IMR-90 (cell line): ENCODE results near the gene LGALS4. TPM values are rescaled to one million over a fixed set of nuclear protein-coding genes. Genes with fewer than 3 reads are reported as not detected.

Experiments
- ATAC-seq: fragments of 200-7000 bp; cut with Tn5 transposase; 2 replicates; pipeline ENCODE4 v1.9.1; 2020; ENCODE audit warnings: low read depth, mild to moderate bottlenecking, moderate library complexity
- BruUV-seq: library from RNA; stranded (reverse); fragments of 400-500 nt; replicated peaks from 2 replicates; lab custom pipeline; 2021; lab: Mats Ljungman, UMichigan
- CTCF ChIA-PET: fragments of 300-600 bp; formaldehyde crosslinking; extraction: SDS; loops from one replicate; lab custom pipeline; 2021; ENCODE audit warnings: antibody characterized with exemption; lab: Yijun Ruan, JAX
- POLR2A ChIA-PET: fragments of 300-600 bp; sonication (Branson Sonifier 250); formaldehyde crosslinking; loops from one replicate; lab custom pipeline; 2022; ENCODE audit warnings: antibody characterized with exemption; ENCODE audit not compliant: unreplicated experiment; lab: Charles Lee
- DNase-seq: peaks from one replicate; pipeline ENCODE4 v3.0.0; 2013
- H2AFZ ChIP-seq: replicated peaks from 2 replicates; pipeline ENCODE3; 2013; ENCODE audit warnings: low read length, mild to moderate bottlenecking; ENCODE audit not compliant: poor library complexity
- H2AK5ac ChIP-seq: 2 replicates; pipeline ENCODE4 v1.6.1; 2013; ENCODE audit warnings: low read depth, low read length, inconsistent platforms
- H2AK9ac ChIP-seq: replicated peaks from 2 replicates; pipeline ENCODE3; 2013; ENCODE audit warnings: mild to moderate bottlenecking, low read depth, low read length, moderate library complexity; ENCODE audit not compliant: poor library complexity
- H2BK120ac ChIP-seq: 2 replicates; pipeline ENCODE4 v1.6.1; 2013; ENCODE audit warnings: low read depth, low read length, inconsistent platforms
- H2BK15ac ChIP-seq: 3 replicates; pipeline ENCODE4 v1.6.1; 2013; ENCODE audit warnings: low read depth, low read length, inconsistent platforms
- H2BK20ac ChIP-seq: 2 replicates; pipeline ENCODE4 v1.6.1; 2013; ENCODE audit warnings: low read depth, mild to moderate bottlenecking, inconsistent platforms, low read length, moderate library complexity
- H2BK5ac ChIP-seq: 2 replicates; pipeline ENCODE4 v1.6.1; 2013; ENCODE audit warnings: mild to moderate bottlenecking, low read depth, low read length, inconsistent platforms; ENCODE audit not compliant: poor library complexity, severe bottlenecking
- H3K14ac ChIP-seq: replicated peaks from 2 replicates; pipeline ENCODE4 v1.6.1; 2013; ENCODE audit warnings: low read depth, low read length, inconsistent platforms
- H3K18ac ChIP-seq: 2 replicates; pipeline ENCODE4 v1.6.1; 2013; ENCODE audit warnings: low read depth, low read length, control low read depth
- H3K23ac ChIP-seq: 2 replicates; pipeline ENCODE4 v1.6.1; 2013; ENCODE audit warnings: low read depth, low read length, inconsistent platforms
- H3K27ac ChIP-seq: 2 replicates; pipeline ENCODE4 v1.5.1; 2013; ENCODE audit warnings: mild to moderate bottlenecking, control low read depth, low read length; ENCODE audit not compliant: insufficient read depth
- H3K27me3 ChIP-seq: 2 replicates; pipeline ENCODE4 v1.6.1; 2013; ENCODE audit warnings: low read length; ENCODE audit not compliant: control insufficient read depth, insufficient read depth
- H3K36me3 ChIP-seq: 2 replicates; pipeline ENCODE4 v1.6.1; 2013; ENCODE audit warnings: low read length, mixed read lengths; ENCODE audit not compliant: control insufficient read depth, insufficient read depth
- H3K4ac ChIP-seq: 2 replicates; pipeline ENCODE4 v1.6.1; 2013; ENCODE audit warnings: low read depth, low read length, inconsistent platforms
- H3K4me1 ChIP-seq: 2 replicates; pipeline ENCODE4 v1.6.1; 2013; ENCODE audit warnings: low read length, mixed read lengths; ENCODE audit not compliant: control insufficient read depth, insufficient read depth
- H3K4me2 ChIP-seq: 2 replicates; pipeline ENCODE4 v1.6.1; 2013; ENCODE audit warnings: low read depth, mild to moderate bottlenecking, control low read depth, low read length, moderate library complexity
- H3K4me3 ChIP-seq: 2 replicates; pipeline ENCODE4 v1.5.1; 2013; ENCODE audit warnings: low read depth, mild to moderate bottlenecking, control low read depth, low read length, moderate library complexity; ENCODE audit not compliant: insufficient read depth
- H3K56ac ChIP-seq: 2 replicates; pipeline ENCODE4 v1.6.1; 2013; ENCODE audit warnings: low read length, inconsistent platforms; ENCODE audit not compliant: insufficient read depth; ENCODE audit errors: extremely low read depth
- H3K79me1 ChIP-seq, 2 experiments: 2 replicates each; pipeline ENCODE4 v1.6.1; 2013; ENCODE audit warnings: low read length in 2 of 2, inconsistent platforms in 1 of 2, low read depth in 1 of 2
- H3K9ac ChIP-seq: 2 replicates; pipeline ENCODE4 v1.6.1; 2013; ENCODE audit warnings: low read depth, low read length, control low read depth
- H3K9me1 ChIP-seq: 2 replicates; pipeline ENCODE4 v1.6.1; 2013; ENCODE audit warnings: low read length, inconsistent platforms; ENCODE audit not compliant: insufficient read depth
- H3K9me3 ChIP-seq: 2 replicates; pipeline ENCODE4 v1.6.1; 2013; ENCODE audit warnings: low read length; ENCODE audit not compliant: control insufficient read depth, insufficient read depth
- H4K20me1 ChIP-seq: 2 replicates; pipeline ENCODE4 v1.6.1; 2013; ENCODE audit warnings: low read length, inconsistent platforms; ENCODE audit not compliant: insufficient read depth
- H4K5ac ChIP-seq: 2 replicates; pipeline ENCODE4 v1.6.1; 2013; ENCODE audit warnings: mild to moderate bottlenecking, low read depth, low read length, control low read depth
- H4K8ac ChIP-seq, 2 experiments: 2 replicates each; pipeline ENCODE4 v1.6.1; 2013; ENCODE audit warnings: low read depth in 2 of 2, low read length in 2 of 2, control low read depth in 1 of 2, inconsistent platforms in 1 of 2
- H4K91ac ChIP-seq: 2 replicates; pipeline ENCODE4 v1.6.1; 2013; ENCODE audit warnings: low read depth, low read length, inconsistent platforms; ENCODE audit not compliant: insufficient read depth
- CHD1 ChIP-seq: IDR thresholded peaks from 2 replicates; pipeline ENCODE4 v1.6.1; 2012; ENCODE audit warnings: low read depth, low read length, improper control_type of control experiment
- ELK1 ChIP-seq: fragments of 150-350 bp; IDR thresholded peaks from 2 replicates; pipeline ENCODE4 v1.6.1; 2016; ENCODE audit warnings: low read depth, mild to moderate bottlenecking, low read length, moderate library complexity, borderline replicate concordance
- MXI1 ChIP-seq: IDR thresholded peaks from 2 replicates; pipeline ENCODE4 v1.6.1; 2012; ENCODE audit warnings: low read depth, mild to moderate bottlenecking, low read length, moderate library complexity, borderline replicate concordance
- USF2 ChIP-seq: fragments of 150-350 bp; IDR thresholded peaks from 2 replicates; pipeline ENCODE4 v1.6.1; 2017; ENCODE audit warnings: mild to moderate bottlenecking, antibody characterized with exemption, low read length, low read depth
- WGBS, 2 experiments: methylation state at CpG; one replicate each; pipeline versions ENCODE4 v1.1.5 to v1.1.7; 2013; ENCODE audit warnings: missing lambda C conversion rate in 2 of 2; ENCODE audit not compliant: insufficient read length in 1 of 2; ENCODE audit errors: extremely low coverage in 2 of 2; 5-methylcytosine and 5-hydroxymethylcytosine counted together
- dilution Hi-C: fragments of 300-500 bp; cut with HindIII; formaldehyde crosslinking; loops from one replicate; pipeline ENCODE4 v1.14.3; 2018; ENCODE audit warnings: low sequenced_read_pairs; ENCODE audit not compliant: unreplicated experiment
- in situ Hi-C: fragments of 300-500 bp; cut with MboI; formaldehyde crosslinking; loops from 3 replicates; pipeline ENCODE4 v1.14.3; 2019; ENCODE audit warnings: low sequenced_read_pairs, inconsistent platforms, mixed read lengths
- intact Hi-C: fragments of 100-400 bp; cut with micrococcal nuclease; formaldehyde crosslinking; loops from 2 replicates; pipeline ENCODE4 v1.10.0; 2022
- polyA plus RNA-seq, 3 experiments: library from polyadenylated mRNA; depleted of rRNA; stranded (reverse); fragments of >200 nt; gene quantifications; 2 replicates each; pipeline ENCODE4 v1.2.3, GENCODE V29; 2012; ENCODE audit warnings: low replicate concordance in 1 of 3
- total RNA-seq: library from RNA; depleted of rRNA; stranded (reverse); fragments of >200 nt; gene quantifications from 2 replicates; pipeline ENCODE4 v1.2.3, GENCODE V29; 2012

The LGALS4 gene
- total and polyA plus RNA-seq, 2 of the 4 experiments (the other 2 are of a cell fraction): 0.29 TPM; not detected in 1

DNA sequence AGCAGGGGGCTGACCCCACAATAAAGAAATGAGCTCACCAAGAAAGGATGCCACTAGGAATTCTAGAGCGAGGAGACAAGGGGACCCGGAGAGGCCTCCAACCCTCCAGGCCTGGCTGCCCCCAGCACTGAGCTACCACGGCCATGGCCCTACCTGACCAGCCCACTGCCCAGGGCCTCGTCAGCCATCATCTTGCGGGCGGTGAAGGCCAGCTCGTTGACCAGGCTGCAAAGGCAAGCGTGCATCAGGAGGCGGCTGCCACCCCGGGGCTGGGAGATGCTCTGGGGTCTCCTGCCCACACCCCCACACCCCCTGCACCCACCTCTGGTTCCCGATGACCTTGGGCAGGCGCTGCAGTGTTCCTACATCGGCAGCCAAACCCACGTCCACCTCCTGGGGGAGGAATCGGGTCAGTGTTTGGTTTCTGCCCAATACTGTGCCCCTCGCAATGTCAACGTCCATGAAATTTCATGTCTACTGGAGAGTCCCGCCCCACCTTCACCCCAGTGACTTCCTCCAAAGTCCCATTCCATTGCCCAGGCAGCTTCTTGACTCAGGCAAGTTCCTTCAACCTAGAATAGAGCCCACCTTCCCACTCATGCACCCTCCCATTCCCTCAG lies 3.5 kb upstream of the LGALS4 start:
- ATAC-seq: no peak
- Histone ChIP-seq H2BK15ac (no peak overlapping the region), H2BK20ac (no peak overlapping the region), H4K8ac (no peak overlapping the region), H3K23ac (no peak overlapping the region), H3K14ac (no peak overlapping the region), H2AK9ac (no peak overlapping the region), H3K9me1 (0 out of 2 replicates have a peak, but pooled peaks cover 10% of the 10 kb centered on the region), H3K9me3 (no peaks in the 10 kb centered on the region), H3K4me3 (no peak overlapping the region), H3K18ac (no peak overlapping the region), H4K5ac (no peak overlapping the region), H2AK5ac (no peak overlapping the region), H3K27me3 (no peaks in the 10 kb centered on the region), H3K36me3 (peaks cover 28% of the 10 kb centered on the region), H3K4me1 (no peaks in the 10 kb centered on the region), H3K27ac (no peak overlapping the region), H3K4ac (no peak overlapping the region), H3K4me2 (no peak overlapping the region), H2BK120ac (no peak overlapping the region), H3K9ac (no peak overlapping the region), H2AFZ (no peak overlapping the region), H3K79me1 (peaks cover 0 to 4% of the 10 kb centered on the region in 2 experiments; a peak in 1 of 4 replicates), H4K91ac (no peak overlapping the region), H4K20me1 (no peaks in the 10 kb centered on the region), H3K56ac (no peak overlapping the region), H2BK5ac (no peak overlapping the region)
- no peak for DNase-seq
- ChIA-PET POLR2A (no interaction called here), CTCF (no interaction called here)
- dilution Hi-C loops: no loop called here
- TF ChIP-seq CHD1 (no peak), ELK1 (no peak), MXI1 (no peak), USF2 (no peak)
- in situ Hi-C loops: no loop called here
- 98% methylated on average over 8 of the region's 18 CpGs; no CpG with 5 or more reads in 1 of the 2 experiments for WGBS, 2 experiments
- intact Hi-C loops: no loop called here
- no TSS peak for BruUV-seq
